ENCODE measurements around the gene GRM7. TPM values are rescaled to one million over a fixed set of nuclear protein-coding genes. Genes with fewer than 3 reads are reported as not detected.

GRM7 gene
- total RNA-seq, 1 experiment from 2014 or later: 0.66 TPM

DNA sequence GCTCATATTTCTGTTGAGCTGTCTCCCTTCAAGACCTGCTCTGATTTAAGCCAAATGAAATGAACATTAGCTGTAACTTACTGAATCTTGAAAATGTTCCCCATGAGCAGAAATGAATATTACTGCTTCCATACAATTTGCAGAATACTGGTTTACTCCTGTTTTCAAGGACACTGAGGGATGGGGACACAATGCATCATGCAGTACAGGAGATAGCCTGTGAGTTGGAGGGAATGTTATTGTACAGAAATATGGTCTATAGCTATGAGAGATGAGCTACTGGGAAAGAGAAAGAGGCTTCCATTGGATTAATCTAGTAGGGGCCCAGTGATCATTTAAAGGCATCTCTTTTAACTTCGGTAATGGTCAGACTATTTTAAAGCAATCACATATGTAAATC, 798.2 kb downstream of the GRM7 start:
- DNase-seq (ENCODE audit: low read depth, low spot score): no peak
- in situ Hi-C loops (cut with HindIII; ENCODE audit: low pct_unique_long_range_greater_than_20kb, low sequenced_read_pairs): no loop called here

DNA sequence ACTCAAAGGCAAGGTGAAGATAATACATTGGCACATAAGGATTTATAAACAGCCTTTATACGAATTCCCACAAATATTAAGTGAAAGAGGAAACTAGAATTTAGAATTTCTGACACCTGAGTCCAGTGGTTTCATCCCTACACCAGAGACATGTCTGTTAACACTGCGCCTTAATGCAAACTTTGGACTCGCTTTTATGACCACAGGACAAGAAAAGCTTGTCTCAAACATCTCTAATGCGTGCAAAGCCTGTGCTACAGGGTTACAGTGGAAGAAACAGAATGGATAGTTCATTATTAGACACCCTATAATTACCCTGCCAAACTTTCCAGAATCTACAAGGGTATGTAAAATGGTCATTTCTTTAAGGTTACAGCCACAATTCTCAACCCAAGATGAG, 802.9 kb downstream of the GRM7 start:
- in situ Hi-C loops (cut with HindIII; ENCODE audit: low pct_unique_long_range_greater_than_20kb, low sequenced_read_pairs): no loop called here
- no peak for DNase-seq (ENCODE audit: low read depth, low spot score)

DNA sequence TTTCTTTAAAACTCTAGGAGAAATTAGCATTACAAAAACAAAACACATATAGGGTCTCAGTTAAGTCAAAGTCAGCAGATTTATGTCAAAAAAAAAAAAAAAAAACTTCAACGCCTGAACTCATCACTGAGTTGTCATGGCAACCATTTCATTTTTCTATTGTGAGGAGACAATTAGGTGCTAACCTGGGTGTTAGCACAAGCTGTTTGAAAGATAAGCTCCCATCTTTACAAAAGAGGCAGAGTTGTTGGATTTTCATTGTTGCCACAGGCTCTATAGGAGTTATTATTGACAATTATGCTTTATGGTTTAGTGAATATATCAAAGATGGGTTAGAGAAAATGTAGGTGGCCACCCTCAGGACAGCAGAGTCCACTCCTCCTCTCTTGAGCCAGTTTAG, 806.9 kb downstream of the GRM7 start:
- DNase-seq (ENCODE audit: low read depth, low spot score): no peak
- in situ Hi-C loops (cut with HindIII; ENCODE audit: low pct_unique_long_range_greater_than_20kb, low sequenced_read_pairs): no loop called here

DNA sequence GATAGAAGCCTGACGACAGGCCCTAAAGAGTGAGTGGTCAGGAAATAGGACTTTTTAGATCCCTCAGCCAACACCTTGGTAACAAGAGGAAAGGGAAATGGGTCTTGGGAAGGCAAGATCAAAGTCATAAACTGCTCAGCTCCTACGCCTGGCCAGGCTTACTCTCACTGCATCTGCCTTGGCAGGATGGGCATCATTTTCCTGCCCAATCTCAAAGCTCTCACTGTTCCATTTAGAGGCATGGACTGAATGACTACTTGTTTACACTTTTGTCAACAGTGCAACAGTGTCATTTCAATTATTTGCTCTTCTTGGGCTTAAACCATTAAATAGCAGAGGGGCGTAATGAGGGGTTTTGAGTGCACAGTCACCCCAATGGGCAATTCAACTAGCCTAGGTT, 808.7 kb downstream of the GRM7 start:
- in situ Hi-C loops (cut with HindIII; ENCODE audit: low pct_unique_long_range_greater_than_20kb, low sequenced_read_pairs): no loop called here
- DNase-seq (ENCODE audit: low read depth, low spot score): no peak

DNA sequence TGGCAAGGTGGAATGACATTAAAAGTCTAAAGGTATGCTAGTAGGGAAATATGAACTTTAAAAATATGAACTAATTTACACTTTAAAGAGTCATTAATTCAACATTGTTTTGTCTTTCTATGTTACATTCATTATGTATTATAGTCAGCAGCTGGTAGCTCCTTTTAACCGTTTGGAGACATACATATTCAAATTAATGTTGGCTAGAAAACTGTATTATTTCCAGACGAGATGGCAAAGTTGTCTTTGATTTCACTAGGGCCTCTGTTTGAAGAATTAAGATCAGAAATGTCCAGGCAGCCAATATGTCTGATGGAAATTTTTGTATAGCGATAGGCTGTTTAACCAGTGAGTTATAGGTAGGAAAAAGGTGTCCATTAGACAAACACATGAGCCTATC, 817.6 kb downstream of the GRM7 start:
- in situ Hi-C loops (cut with HindIII; ENCODE audit: low pct_unique_long_range_greater_than_20kb, low sequenced_read_pairs): no loop called here
- no peak for DNase-seq (ENCODE audit: low read depth, low spot score)

DNA sequence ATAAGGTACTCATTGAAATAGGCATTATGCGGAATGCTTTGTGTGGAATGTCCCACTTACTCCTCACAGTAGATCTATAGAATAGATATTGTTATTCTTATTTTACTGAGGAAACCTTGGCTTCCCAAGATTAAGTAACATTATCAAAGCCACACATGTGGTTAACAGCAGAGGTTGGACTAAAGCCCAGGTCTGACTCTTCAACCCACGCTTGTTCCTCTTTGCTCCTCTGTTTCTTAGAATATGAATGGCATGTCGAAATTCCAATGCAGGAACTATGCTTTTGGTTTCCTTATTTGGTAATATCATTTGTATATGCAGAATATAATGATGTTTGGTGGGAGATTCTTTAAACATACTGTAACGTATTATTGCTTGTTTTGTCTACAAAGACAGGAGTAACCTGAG, 821.9 kb downstream of the GRM7 start:
- DNase-seq (ENCODE audit: low read depth, low spot score): no peak

DNA sequence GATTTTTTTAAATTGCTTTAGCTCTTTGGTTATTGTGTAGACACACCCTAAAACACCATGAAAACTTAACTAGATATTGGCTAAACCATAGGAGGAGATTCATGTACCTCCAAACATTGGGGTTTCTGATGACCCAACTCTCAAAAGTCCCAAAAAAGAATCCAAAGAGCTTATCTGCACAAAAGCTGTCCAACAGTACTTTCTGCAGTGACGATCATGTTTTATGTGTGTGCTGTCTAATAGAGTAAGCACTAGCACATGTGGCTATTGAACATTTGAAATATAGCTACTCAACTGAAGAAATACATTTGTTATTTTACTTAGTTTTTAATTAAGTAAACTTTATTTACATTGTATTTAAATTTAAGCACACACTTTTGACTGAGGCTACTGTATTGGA, 822.5 kb downstream of the GRM7 start:
- in situ Hi-C loops (cut with HindIII; ENCODE audit: low pct_unique_long_range_greater_than_20kb, low sequenced_read_pairs): no loop called here
- DNase-seq (ENCODE audit: low read depth, low spot score): no peak

More for the DNA sequence above, 821.9 kb downstream of the GRM7 start:
- in situ Hi-C loops (cut with HindIII; ENCODE audit: low pct_unique_long_range_greater_than_20kb, low sequenced_read_pairs): no loop called here

DNA sequence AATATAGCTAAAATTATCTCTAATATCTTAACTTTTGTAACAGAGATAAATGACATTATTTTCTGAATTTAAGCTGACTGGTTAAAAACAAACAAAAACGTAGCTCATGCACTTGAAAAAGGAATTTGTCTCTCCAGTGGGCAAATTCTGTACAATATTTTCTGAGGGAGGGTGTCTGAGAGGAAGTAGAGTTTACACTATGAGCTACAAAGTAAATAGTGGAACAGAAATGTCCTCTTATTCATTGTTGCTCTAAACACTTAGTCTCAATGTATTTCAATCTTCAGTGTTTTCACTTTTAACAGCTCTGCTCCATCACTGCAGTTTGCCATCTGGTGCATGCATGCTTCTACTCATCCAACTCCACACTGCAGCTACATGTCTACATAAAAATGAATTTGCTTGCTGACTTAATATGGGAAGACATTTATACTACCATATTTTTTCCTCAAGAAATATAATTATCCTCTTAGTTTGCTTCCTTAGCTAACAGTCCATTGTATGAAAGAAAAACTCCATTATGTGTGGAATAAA, 823.3 kb downstream of the GRM7 start:
- DNase-seq (ENCODE audit: low read depth, low spot score): no peak
- in situ Hi-C loops (cut with HindIII; ENCODE audit: low pct_unique_long_range_greater_than_20kb, low sequenced_read_pairs): no loop called here

DNA sequence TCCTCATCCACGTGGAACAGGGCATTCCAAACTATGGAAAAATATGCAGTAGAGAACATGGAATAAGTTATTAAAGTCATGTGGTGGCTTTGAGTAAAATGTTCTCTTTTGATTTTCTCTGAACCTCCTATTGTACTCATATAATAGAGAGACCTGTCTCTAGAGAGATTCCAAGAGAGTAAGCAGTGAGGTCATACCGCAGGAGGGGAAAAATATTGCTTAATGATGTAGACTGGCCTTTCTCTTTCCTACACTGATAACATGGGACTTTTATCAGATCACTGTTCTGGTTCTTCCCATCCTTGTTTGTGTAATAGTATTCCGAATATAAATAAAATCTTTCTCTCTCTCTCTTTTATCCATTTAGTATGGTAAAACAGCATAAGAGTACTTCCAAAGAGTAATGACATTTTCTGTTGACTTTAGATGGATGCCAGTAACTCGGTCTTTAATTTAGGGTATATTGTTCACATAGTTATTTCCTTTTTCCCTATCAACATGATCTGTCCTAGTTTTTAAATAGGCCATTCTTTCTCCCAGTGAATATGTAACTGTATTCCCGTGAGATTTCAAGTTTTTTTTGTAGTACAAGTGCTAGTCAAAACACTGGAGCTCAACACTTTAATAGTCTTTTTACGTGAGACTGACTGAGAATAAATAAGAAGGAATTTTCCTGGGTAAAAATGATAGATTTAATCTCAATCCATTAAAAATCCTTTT, 826.7 kb downstream of the GRM7 start:
- in situ Hi-C loops (cut with HindIII; ENCODE audit: low pct_unique_long_range_greater_than_20kb, low sequenced_read_pairs): no loop called here
- no peak for DNase-seq (ENCODE audit: low read depth, low spot score)

DNA sequence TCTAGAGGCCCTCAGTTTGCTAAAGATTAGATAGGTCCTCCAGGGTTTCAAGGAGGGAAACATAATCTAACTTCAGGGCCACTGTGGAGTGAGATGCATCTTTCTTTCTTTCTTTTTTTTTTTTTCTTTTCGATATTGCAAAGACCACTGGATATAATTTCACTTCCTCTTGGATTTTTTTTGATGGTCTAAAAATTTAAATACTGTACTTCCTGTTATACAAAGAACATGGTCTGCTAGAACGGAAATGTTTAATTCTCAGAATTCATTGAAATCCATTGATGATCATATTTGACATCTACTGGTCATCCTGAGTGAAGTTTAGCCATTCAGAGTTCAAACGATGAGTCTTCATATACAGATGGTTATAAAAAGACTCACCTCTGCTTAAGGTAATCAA, 832.0 kb downstream of the GRM7 start:
- in situ Hi-C loops (cut with HindIII; ENCODE audit: low pct_unique_long_range_greater_than_20kb, low sequenced_read_pairs): no loop called here
- DNase-seq (ENCODE audit: low read depth, low spot score): no peak

DNA sequence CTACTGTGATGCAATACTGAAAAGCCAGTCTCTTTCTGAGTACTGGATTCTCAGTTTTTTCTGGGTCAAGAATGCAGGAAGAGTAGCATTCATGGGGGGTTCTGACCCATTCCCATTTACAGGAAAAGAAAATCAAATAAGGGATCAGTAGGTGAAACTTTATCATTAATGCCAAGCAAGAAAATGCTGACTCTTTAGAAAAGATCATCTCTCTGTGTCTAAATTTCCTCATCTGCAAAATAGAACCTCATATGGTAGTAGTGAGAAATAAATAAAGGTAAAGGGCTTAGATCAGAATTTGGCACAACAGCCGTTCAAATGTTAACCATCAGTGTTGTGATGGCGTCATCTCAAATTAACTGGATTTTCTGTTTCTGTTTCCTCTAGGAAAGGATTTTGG, 833.1 kb downstream of the GRM7 start:
- DNase-seq (ENCODE audit: low read depth, low spot score): no peak
- in situ Hi-C loops (cut with HindIII; ENCODE audit: low pct_unique_long_range_greater_than_20kb, low sequenced_read_pairs): no loop called here

DNA sequence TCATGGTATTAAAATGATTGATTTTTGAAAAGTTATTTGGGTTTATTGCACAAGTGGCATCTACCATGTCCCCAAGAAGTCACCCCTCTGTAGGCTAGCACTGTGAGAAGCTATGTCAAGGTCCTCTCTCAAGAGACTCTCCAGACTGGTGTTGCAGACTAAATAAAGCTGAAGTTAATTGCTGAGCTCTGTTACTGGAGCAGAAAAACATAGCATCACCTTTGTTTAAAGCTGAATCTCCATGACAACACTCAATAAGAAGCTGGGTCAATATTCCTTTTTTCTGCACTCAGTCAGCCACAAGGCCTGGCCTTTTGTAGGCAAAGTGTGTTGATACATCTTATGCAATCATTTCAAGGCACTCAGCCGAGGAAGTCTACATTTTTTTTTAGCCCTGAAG, 834.1 kb downstream of the GRM7 start:
- no peak for DNase-seq (ENCODE audit: low read depth, low spot score)
- in situ Hi-C loops (cut with HindIII; ENCODE audit: low pct_unique_long_range_greater_than_20kb, low sequenced_read_pairs): no loop called here

DNA sequence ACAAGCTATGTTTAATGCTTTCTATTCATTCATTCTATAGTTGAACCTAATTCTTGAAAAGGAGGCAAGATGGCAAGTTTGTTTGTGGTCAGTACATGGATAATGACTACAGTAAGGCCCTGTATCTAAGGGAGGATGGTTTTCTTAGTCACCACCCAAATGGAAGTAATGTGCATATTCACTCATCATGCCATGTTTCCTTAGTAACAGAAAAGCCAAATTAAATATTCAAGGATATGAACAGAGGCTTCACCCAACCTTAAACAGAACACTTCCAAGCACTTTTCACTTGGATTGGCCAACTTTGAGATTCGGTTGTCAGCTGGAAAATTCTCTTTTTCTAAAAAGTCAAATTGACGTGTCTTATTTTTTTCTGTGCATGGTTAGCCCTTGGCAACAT, 835.4 kb downstream of the GRM7 start:
- DNase-seq (ENCODE audit: low read depth, low spot score): no peak
- in situ Hi-C loops (cut with HindIII; ENCODE audit: low pct_unique_long_range_greater_than_20kb, low sequenced_read_pairs): no loop called here

DNA sequence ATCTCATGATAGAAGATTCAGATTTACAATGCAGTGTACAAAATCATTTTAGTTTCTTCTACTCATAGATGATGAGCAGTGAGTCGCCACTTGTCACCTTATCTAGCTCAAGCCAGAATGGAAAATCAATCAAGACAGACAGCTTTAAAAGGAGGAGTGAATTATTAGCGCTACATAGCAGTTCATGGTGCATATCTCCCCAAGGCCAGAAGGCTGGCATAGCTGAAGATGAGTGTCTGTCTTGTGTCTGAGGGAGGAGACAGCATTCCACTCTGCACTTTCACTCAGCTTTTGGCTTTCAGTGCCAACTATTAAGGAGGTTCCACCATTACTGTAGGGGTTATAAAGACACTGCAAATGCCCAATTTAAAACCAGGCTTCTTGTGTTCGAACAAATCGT, 836.6 kb downstream of the GRM7 start:
- in situ Hi-C loops (cut with HindIII; ENCODE audit: low pct_unique_long_range_greater_than_20kb, low sequenced_read_pairs): no loop called here

DNA sequence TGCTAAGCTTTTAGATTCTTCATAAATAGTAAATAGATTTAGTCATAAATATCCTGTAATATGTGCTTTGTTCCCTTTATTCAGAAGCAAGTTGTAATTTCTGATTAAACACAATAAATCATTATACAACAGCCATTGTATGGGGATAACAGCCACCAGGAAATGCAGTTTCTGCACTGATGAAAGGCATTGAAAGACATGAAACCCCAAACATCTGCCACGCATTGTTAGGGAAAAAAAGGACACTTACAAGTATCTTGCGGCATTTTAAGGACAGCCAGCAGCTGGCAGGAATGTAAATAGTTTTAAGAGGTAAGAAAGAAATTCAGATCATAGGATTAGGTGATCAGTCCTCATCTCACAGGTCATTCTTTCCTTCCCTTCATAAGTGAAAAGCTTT, 839.6 kb downstream of the GRM7 start:
- no peak for DNase-seq (ENCODE audit: low read depth, low spot score)
- in situ Hi-C loops (cut with HindIII; ENCODE audit: low pct_unique_long_range_greater_than_20kb, low sequenced_read_pairs): no loop called here

More for the DNA sequence above, 836.6 kb downstream of the GRM7 start:
- no peak for DNase-seq (ENCODE audit: low read depth, low spot score)

DNA sequence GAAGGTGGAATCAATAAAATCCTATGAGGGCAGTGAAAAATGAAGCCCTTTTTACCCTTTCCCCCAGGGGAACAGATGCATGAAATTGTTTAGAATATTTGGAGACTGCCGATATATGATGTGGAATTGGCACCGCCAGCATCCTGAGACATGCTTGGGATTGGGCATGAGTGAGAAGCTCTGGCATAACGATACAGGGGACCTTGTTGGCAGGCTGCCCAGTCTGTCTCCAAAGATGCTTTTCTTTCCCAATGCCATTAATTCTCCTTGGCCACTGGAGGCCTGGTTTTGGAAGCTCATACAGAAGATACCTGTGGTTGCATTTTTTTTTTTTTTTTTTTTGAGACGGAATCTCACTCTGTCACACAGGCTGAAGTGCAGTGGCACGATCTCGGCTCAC, 840.1 kb downstream of the GRM7 start:
- in situ Hi-C loops (cut with HindIII; ENCODE audit: low pct_unique_long_range_greater_than_20kb, low sequenced_read_pairs): no loop called here
- DNase-seq (ENCODE audit: low read depth, low spot score): no peak

DNA sequence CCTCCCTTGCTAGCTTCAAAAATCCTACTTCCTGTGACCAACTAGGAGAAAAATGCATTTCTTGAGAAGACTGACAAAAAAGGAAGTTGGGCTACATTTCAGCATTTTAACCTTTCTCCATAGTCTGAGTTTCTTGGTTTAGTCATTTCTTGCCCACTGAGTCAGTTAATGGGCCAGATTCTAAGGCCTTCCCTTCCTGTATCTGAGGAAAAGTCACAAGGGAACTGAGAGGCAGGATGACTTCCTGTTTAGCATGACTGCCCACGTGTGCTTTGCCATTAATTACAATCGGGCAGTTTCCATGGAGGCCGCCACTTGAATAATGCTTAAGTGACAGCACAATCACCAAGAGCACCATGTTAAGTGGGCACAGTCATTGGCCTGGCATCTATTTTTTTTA, 846.3 kb downstream of the GRM7 start:
- DNase-seq (ENCODE audit: low read depth, low spot score): no peak
- in situ Hi-C loops (cut with HindIII; ENCODE audit: low pct_unique_long_range_greater_than_20kb, low sequenced_read_pairs): no loop called here

DNA sequence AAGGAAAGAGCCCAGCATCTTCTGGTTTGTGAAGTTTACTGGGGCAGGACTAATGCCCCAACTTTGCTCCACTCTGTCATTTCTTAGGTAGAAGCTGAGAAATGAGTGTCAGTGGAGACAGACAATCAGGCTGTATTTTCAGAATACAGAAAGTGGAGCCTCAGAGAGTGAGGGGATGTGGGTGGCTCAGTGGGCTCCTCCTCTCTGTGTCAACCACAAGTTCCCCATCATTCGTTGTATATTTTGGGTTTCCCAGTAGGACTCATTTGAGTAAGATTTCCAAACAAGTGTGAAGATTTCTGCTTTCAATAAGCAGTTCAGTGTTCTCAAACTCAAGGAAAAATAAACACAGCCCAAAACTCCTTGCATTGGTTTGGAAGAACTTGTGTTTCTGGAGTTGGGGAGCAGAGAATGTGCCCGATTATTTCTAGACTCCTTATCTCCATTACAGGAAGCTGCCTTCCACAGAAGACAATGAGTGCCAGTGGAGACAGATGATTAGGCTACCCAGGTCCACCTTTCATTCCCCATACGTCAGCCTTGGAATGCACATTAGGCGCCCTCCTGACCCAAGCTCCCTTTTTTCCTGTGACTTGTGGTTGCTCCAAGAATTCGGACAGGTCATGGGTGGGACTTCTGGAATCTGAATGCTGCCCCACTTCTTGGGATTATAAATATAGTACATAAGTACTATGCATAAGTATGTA, 848.6 kb downstream of the GRM7 start:
- in situ Hi-C loops (cut with HindIII; ENCODE audit: low pct_unique_long_range_greater_than_20kb, low sequenced_read_pairs): no loop called here
- no peak for DNase-seq (ENCODE audit: low read depth, low spot score)

DNA sequence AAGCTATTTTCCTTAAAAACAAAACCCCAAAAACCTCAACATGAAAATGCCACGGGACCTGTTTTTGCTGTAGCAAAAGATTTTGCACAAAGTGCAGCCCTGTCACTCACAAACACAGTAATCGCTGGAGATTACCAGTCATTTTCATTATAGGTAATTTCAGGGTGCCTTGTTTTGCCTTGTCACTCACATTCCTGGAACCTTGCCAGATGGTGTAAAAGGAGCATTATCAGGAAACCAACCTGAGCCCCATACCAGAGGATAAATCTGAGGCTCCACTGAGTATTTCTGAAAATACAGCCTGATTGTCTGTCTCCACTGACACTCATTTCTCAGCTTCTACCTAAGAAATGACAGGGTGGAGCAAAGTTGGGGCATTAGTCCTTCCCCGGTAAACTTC, 849.4 kb downstream of the GRM7 start:
- DNase-seq (ENCODE audit: low read depth, low spot score): no peak
- in situ Hi-C loops (cut with HindIII; ENCODE audit: low pct_unique_long_range_greater_than_20kb, low sequenced_read_pairs): no loop called here
